Testis (tissue), 3 donors: Measurements from ENCODE around the gene COQ6. TPM values are rescaled to one million over a fixed set of nuclear protein-coding genes. Genes with fewer than 3 reads are reported as not detected.
A peak's percentile ranks its signal among the peaks of the same experiment; 100 is the strongest.

Experiments used
- DNase-seq: peaks from one replicate; pipeline ENCODE4 v3.0.0-alpha.2; 2019
- H3K27ac ChIP-seq, 2 donors: fragments of 200-600 bp; sonication (generic); one replicate each; pipeline ENCODE4 v1.5.1; 2019
- H3K27me3 ChIP-seq: fragments of 200-600 bp; sonication (generic); one replicate; pipeline ENCODE4 v1.5.1; 2019
- H3K36me3 ChIP-seq: fragments of 200-600 bp; sonication (generic); one replicate; pipeline ENCODE4 v1.5.1; 2017; ENCODE audit warnings: low read depth; ENCODE audit errors: missing control alignments
- H3K4me1 ChIP-seq: fragments of 200-600 bp; sonication (generic); one replicate; pipeline ENCODE4 v1.5.1; 2019
- H3K4me3 ChIP-seq, 2 donors: fragments of 200-600 bp; sonication (generic); one replicate each; pipeline ENCODE4 v1.5.1; 2017 to 2019
- H3K9me3 ChIP-seq: fragments of 200-600 bp; sonication (generic); one replicate; pipeline ENCODE4 v1.5.1; 2017
- CTCF ChIP-seq, 3 experiments: fragments of 450-650 bp in 2 of 3; fragments of 200-600 bp in 1 of 3; sonication (generic) in 1 of 3; IDR thresholded peaks; one replicate each; pipeline ENCODE4 v1.5.1; 2016 to 2019; ENCODE audit warnings: antibody characterized with exemption in 3 of 3, mild to moderate bottlenecking in 2 of 3, moderate library complexity in 1 of 3
- POLR2A ChIP-seq: fragments of 450-650 bp; IDR thresholded peaks from one replicate; pipeline ENCODE4 v1.6.1; 2017; ENCODE audit warnings: antibody characterized with exemption, mild to moderate bottlenecking, moderate library complexity
- WGBS, 2 donors: methylation state at CpG; one replicate each; pipeline ENCODE4 v1.1.5; 2018; 5-methylcytosine and 5-hydroxymethylcytosine counted together
- intact Hi-C: fragments of 100-400 bp; cut with DNase I; formaldehyde crosslinking; loops from one replicate; pipeline ENCODE4 v1.15.1; 2023; ENCODE audit warnings: low total_unique reads
- polyA plus RNA-seq: library from polyadenylated mRNA; stranded (reverse); fragments of 350-450 nt; fragmentation: Illumina TruSeq; extraction: RNeasy Lipid Tissue Mini Kit (QIAGEN cat#74804); gene quantifications from one replicate; pipeline ENCODE4 v1.2.3, GENCODE V29; 2014; ENCODE audit warnings: low read depth, low replicate concordance; ENCODE audit not compliant: insufficient read depth
- total RNA-seq, 2 donors: library from RNA; depleted of rRNA; stranded (reverse); fragments of >200 nt; gene quantifications; one replicate each; pipeline ENCODE4 v1.2.3, GENCODE V29; 2016

COQ6 gene
- total and polyA plus RNA-seq, 3 donors from 2014 or later = 61.0 to 69.8 (median 66.2) TPM

- Histone ChIP-seq H3K36me3 (no peaks in the 10 kb centered on the region), H3K27me3 (no peaks in the 10 kb centered on the region), H3K4me3 (no peak overlapping the region), H3K9me3 (no peaks in the 10 kb centered on the region), H3K4me1 (no peaks in the 10 kb centered on the region), H3K27ac (no peak overlapping the region)
- intact Hi-C loops = no loop called here
- WGBS, 2 donors = 77 to 92% methylated on average over 5 of the region's 5 CpGs
- no peak for DNase-seq
- no peak for TF ChIP-seq POLR2A
Measured at GRCh38 chr14:73924337-73924736, 25.8 kb upstream of the COQ6 start.

GRCh38 chr14:73935666-73936065 is 14.4 kb upstream of the COQ6 start:
- no peak for DNase-seq
- intact Hi-C loops = no loop called here
- Histone ChIP-seq H3K27me3 (no peaks in the 10 kb centered on the region), H3K4me1 (no peaks in the 10 kb centered on the region), H3K4me3 (no peak overlapping the region), H3K9me3 (no peaks in the 10 kb centered on the region), H3K27ac (no peak overlapping the region), H3K36me3 (no peaks in the 10 kb centered on the region)
- TF ChIP-seq POLR2A (no peak), CTCF (IDR thresholded peaks at IDR 0.05) (peak in 2 of 3 experiments; percentile 33 to 35)
- WGBS, 2 donors = 68 to 79% methylated on average over 2 of the region's 2 CpGs

- Histone ChIP-seq H3K9me3 (no peaks in the 10 kb centered on the region), H3K36me3 (no peaks in the 10 kb centered on the region), H3K27me3 (no peaks in the 10 kb centered on the region), H3K4me3 (no peak overlapping the region), H3K4me1 (no peaks in the 10 kb centered on the region), H3K27ac (no peak overlapping the region)
- intact Hi-C loops = no loop called here
- 89 to 93% methylated on average over 1 of the region's 1 CpG for WGBS, 2 donors
- no peak for TF ChIP-seq POLR2A
- no peak for TF ChIP-seq CTCF (IDR thresholded peaks at IDR 0.05)
- DNase-seq = no peak
Measured at GRCh38 chr14:73936548-73936947, 13.6 kb upstream of the COQ6 start.

- WGBS, 2 donors = 82 to 92% methylated on average over 2 of the region's 2 CpGs
- no peaks in the 10 kb centered on the region for H3K4me1 ChIP-seq
- TF ChIP-seq POLR2A (no peak), CTCF (IDR thresholded peaks at IDR 0.05) (no peak)
- H3K27ac ChIP-seq = no peak overlapping the region
- H3K4me3 ChIP-seq = no peak overlapping the region
- no peak for DNase-seq
- H3K9me3 ChIP-seq = no peaks in the 10 kb centered on the region
- intact Hi-C loops = no loop called here
- H3K36me3 ChIP-seq = no peaks in the 10 kb centered on the region
- H3K27me3 ChIP-seq = no peaks in the 10 kb centered on the region
Measured at GRCh38 chr14:73937012-73937411, 13.1 kb upstream of the COQ6 start.

GRCh38 chr14:73942180-73942579 is 7.9 kb upstream of the COQ6 start:
- no peaks in the 10 kb centered on the region for H3K36me3 ChIP-seq
- no peak overlapping the region for H3K27ac ChIP-seq
- H3K9me3 ChIP-seq = no peaks in the 10 kb centered on the region
- DNase-seq = no peak
- intact Hi-C loops = no loop called here
- 90 to 96% methylated on average over 6 to 7 of the region's 7 CpGs for WGBS, 2 donors
- H3K4me1 ChIP-seq = no peaks in the 10 kb centered on the region
- no peaks in the 10 kb centered on the region for H3K27me3 ChIP-seq
- H3K4me3 ChIP-seq = no peak overlapping the region
- TF ChIP-seq POLR2A = no peak
- no peak for TF ChIP-seq CTCF (IDR thresholded peaks at IDR 0.05)
